ENCODE results near the gene MICU2.

GRCh38 chr13:21573920-21574712 is 29.9 kb downstream of the MICU2 start:
- TF ChIP-seq CTCF (IDR thresholded peaks at IDR 0.05), result no peak
- no peak for TF ChIP-seq POLR2A (IDR thresholded peaks at IDR 0.05)
- no peak for TF ChIP-seq EP300 (IDR thresholded peaks at IDR 0.05)
- no peak for TF ChIP-seq POLR2AphosphoS5 (IDR thresholded peaks at IDR 0.05)
